ENCODE data around the gene CAMK2G.

DNA sequence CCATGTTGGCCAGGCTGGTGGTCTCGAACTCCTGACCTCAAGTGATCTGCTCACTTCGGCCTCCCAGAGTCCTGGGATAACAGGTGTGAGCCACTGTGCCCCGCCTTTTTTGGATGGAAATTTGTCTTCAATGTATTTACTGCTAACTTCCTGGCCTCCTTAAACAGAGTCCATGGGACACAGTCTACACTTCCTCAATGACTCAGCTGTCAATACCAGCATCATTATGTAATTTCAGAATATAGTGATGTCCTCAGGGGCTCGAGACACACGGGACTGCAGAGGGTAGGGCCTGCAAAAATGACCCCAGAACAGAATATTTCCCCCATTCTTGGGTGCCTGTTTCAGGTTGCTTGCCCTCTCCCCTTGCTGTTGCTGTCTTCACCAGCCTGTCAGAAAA is 31.1 kb downstream of the CAMK2G start:
- no peak for TF ChIP-seq POLR2A (IDR thresholded peaks at IDR 0.05)
- TF ChIP-seq, protein P1, sequence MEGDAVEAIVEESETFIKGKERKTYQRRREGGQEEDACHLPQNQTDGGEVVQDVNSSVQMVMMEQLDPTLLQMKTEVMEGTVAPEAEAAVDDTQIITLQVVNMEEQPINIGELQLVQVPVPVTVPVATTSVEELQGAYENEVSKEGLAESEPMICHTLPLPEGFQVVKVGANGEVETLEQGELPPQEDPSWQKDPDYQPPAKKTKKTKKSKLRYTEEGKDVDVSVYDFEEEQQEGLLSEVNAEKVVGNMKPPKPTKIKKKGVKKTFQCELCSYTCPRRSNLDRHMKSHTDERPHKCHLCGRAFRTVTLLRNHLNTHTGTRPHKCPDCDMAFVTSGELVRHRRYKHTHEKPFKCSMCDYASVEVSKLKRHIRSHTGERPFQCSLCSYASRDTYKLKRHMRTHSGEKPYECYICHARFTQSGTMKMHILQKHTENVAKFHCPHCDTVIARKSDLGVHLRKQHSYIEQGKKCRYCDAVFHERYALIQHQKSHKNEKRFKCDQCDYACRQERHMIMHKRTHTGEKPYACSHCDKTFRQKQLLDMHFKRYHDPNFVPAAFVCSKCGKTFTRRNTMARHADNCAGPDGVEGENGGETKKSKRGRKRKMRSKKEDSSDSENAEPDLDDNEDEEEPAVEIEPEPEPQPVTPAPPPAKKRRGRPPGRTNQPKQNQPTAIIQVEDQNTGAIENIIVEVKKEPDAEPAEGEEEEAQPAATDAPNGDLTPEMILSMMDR (IDR thresholded peaks at IDR 0.05) = no peak
